GM20000 (cell line): Measurements from ENCODE around the gene KSR1.

Experiments used
- DNase-seq: peaks from one replicate; pipeline ENCODE4 v3.0.0; 2012; ENCODE audit warnings: low spot score
- CTCF ChIP-seq: IDR thresholded peaks from 2 replicates; pipeline ENCODE4 v1.5.1; 2012; ENCODE audit warnings: mild to moderate bottlenecking, control low read depth; ENCODE audit errors: extremely low read depth, missing control alignments

Gene KSR1

GRCh38 chr17:27451906-27452305, 4.3 kb upstream of the KSR1 start:
- no peak for DNase-seq
- no peak for TF ChIP-seq CTCF

- TF ChIP-seq CTCF, result no peak
- no peak for DNase-seq
These were observed 3.4 kb upstream of the KSR1 start for GRCh38 chr17:27452828-27453227.

- no peak for TF ChIP-seq CTCF
- no peak for DNase-seq
These were observed 2.8 kb upstream of the KSR1 start for GRCh38 chr17:27453471-27453870.

GRCh38 chr17:27454089-27454488, 2.2 kb upstream of the KSR1 start:
- DNase-seq, result no peak
- no peak for TF ChIP-seq CTCF

GRCh38 chr17:27455236-27455913, 873 bp upstream of the KSR1 start:
- no peak for TF ChIP-seq CTCF
- DNase-seq, result no peak

GRCh38 chr17:27456681-27457359, 572 bp downstream of the KSR1 start:
- TF ChIP-seq CTCF, result no peak
- DNase-seq, result peak; percentile 41

- DNase-seq, result no peak
- TF ChIP-seq CTCF, result no peak
These were observed 1.1 kb downstream of the KSR1 start for GRCh38 chr17:27457360-27457715.
